CD4-positive, alpha-beta memory T cell (primary cell): Measurements from ENCODE around the gene CLCNKA. TPM values are rescaled to one million over a fixed set of nuclear protein-coding genes. Genes with fewer than 3 reads are reported as not detected.
"Not testable (repeated sequence)": the region's sequence is repeated elsewhere in the genome, so short reads cannot be mapped to it uniquely, and the experiment has no call there.

Source experiments
- CTCF ChIA-PET: fragments of 350-600 bp; sonication (Branson Sonifier 250); formaldehyde crosslinking; loops from one replicate; lab custom pipeline; 2021; ENCODE audit warnings: inconsistent platforms; ENCODE audit not compliant: partially characterized antibody; lab: Charles Lee
- POLR2A ChIA-PET: fragments of 350-600 bp; sonication (Branson Sonifier 250); formaldehyde crosslinking; loops from one replicate; lab custom pipeline; 2021; ENCODE audit not compliant: partially characterized antibody; lab: Charles Lee
- DNase-seq, 5 donors: peaks; one replicate each; pipeline versions ENCODE4 v3.0.0 to v3.0.0-alpha.2; 2020 to 2022; ENCODE audit warnings: mixed read lengths in 1 of 5
- H3K27ac ChIP-seq: one replicate; pipeline ENCODE4 v1.7.0; 2013; ENCODE audit warnings: low read depth, low read length
- H3K27me3 ChIP-seq: 2 replicates; pipeline ENCODE4 v1.7.0; 2013; ENCODE audit warnings: mild to moderate bottlenecking, low read length, moderate library complexity; ENCODE audit not compliant: insufficient read depth
- H3K36me3 ChIP-seq: 2 replicates; pipeline ENCODE4 v1.7.0; 2013; ENCODE audit warnings: mild to moderate bottlenecking, low read length, moderate library complexity; ENCODE audit not compliant: insufficient read depth
- H3K4me1 ChIP-seq: 2 replicates; pipeline ENCODE4 v1.7.0; 2013; ENCODE audit warnings: mild to moderate bottlenecking, low read length, moderate library complexity; ENCODE audit not compliant: insufficient read depth
- H3K4me3 ChIP-seq, 2 donors: one replicate each; pipeline ENCODE4 v1.7.0; 2013; ENCODE audit warnings: low read length in 2 of 2, mild to moderate bottlenecking in 1 of 2
- H3K9me3 ChIP-seq, 2 donors: one replicate each; pipeline ENCODE4 v1.7.0; 2013; ENCODE audit warnings: low read length in 2 of 2, control low read depth in 1 of 2; ENCODE audit not compliant: control insufficient read depth in 1 of 2
- H3K27ac Mint-ChIP-seq, 7 donors: one replicate each; pipeline ENCODE4 v1.8.0; 2020 to 2021; ENCODE audit warnings: mixed read lengths in 7 of 7, mild to moderate bottlenecking in 6 of 7, inconsistent platforms in 3 of 7, moderate library complexity in 3 of 7
- H3K27me3 Mint-ChIP-seq, 2 donors: one replicate each; pipeline ENCODE4 v1.8.0; 2020 to 2021; ENCODE audit warnings: mixed read lengths in 2 of 2
- H3K36me3 Mint-ChIP-seq, 2 donors: one replicate each; pipeline ENCODE4 v1.8.0; 2020 to 2021; ENCODE audit warnings: mixed read lengths in 2 of 2, inconsistent platforms in 1 of 2, mild to moderate bottlenecking in 1 of 2
- H3K4me1 Mint-ChIP-seq, 4 donors: one replicate each; pipeline ENCODE4 v1.8.0; 2020 to 2021; ENCODE audit warnings: mixed read lengths in 4 of 4, mild to moderate bottlenecking in 1 of 4
- H3K4me3 Mint-ChIP-seq, 8 donors: one replicate each; pipeline ENCODE4 v1.8.0; 2020 to 2021; ENCODE audit warnings: mixed read lengths in 8 of 8, mild to moderate bottlenecking in 7 of 8, moderate library complexity in 6 of 8, inconsistent platforms in 3 of 8
- H3K9me3 Mint-ChIP-seq, 8 donors: one replicate each; pipeline ENCODE4 v1.8.0; 2020 to 2021; ENCODE audit warnings: mixed read lengths in 8 of 8, mild to moderate bottlenecking in 5 of 8, inconsistent platforms in 3 of 8, moderate library complexity in 1 of 8
- intact Hi-C: fragments of 100-400 bp; cut with micrococcal nuclease; formaldehyde crosslinking; loops from one replicate; pipeline ENCODE4 v1.15.1; 2023
- polyA plus RNA-seq, 2 donors: library from polyadenylated mRNA; unstranded; fragments of 300-500 nt; fragmentation: Illumina TruSeq; gene quantifications; one replicate each; pipeline ENCODE4 v1.2.3, GENCODE V29; 2021
- total RNA-seq, 2 experiments: library from RNA; stranded (reverse); gene quantifications; one replicate each; pipeline ENCODE4 v1.2.3, GENCODE V29; 2021

CLCNKA gene
- total and polyA plus RNA-seq, 4 experiments from 2014 or later = not detected

DNA sequence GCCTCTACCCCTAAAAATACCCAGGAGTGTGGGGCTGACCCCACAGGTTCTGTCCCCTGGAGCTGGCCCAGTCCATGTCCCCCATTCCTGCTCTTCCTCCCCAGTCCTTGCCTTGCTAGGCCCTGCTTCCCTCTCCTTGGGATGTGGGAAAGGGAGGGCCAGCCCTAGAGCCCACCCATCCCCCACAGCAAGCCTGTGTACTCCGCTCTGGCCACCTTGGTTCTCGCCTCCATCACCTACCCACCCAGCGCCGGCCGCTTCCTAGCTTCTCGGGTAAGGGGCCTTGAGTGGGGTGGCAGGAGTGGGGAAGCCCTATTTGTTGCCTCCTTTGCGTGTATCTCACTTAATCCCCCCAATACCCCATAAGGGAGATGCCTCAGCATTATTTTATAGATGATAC lies 28.5 kb downstream of the CLCNKA start:
- intact Hi-C loops = loop anchor here (1.0 kb wide), 1 partner anchor 9 kb away; no protein-coding TSS in a partner anchor
- ChIA-PET POLR2A (no interaction called here), CTCF (interaction anchor here (0.6 to 0.8 kb wide), 2 partner anchors 28 to 240 kb away, joined by 3 to 4 read pairs; no protein-coding TSS in a partner anchor)
- H3K4me3 ChIP-seq = no peak overlapping the region
- no peaks in the 10 kb centered on the region for H3K9me3 ChIP-seq
- peaks cover 11 to 20% of the 10 kb centered on the region in 2 donors for H3K27me3 Mint-ChIP-seq
- no peak overlapping the region for H3K27ac ChIP-seq
- no peak overlapping the region for H3K27ac Mint-ChIP-seq
- H3K27me3 ChIP-seq = no peaks in the 10 kb centered on the region
- no peaks in the 10 kb centered on the region for H3K9me3 Mint-ChIP-seq
- H3K4me1 ChIP-seq = peaks cover 5% of the 10 kb centered on the region
- no peaks in the 10 kb centered on the region for H3K36me3 ChIP-seq
- no peak for DNase-seq
- no peaks in the 10 kb centered on the region for H3K36me3 Mint-ChIP-seq
- H3K4me1 Mint-ChIP-seq = peaks cover 0 to 5% (median 1%) of the 10 kb centered on the region in 4 donors
- H3K4me3 Mint-ChIP-seq = no peak overlapping the region

DNA sequence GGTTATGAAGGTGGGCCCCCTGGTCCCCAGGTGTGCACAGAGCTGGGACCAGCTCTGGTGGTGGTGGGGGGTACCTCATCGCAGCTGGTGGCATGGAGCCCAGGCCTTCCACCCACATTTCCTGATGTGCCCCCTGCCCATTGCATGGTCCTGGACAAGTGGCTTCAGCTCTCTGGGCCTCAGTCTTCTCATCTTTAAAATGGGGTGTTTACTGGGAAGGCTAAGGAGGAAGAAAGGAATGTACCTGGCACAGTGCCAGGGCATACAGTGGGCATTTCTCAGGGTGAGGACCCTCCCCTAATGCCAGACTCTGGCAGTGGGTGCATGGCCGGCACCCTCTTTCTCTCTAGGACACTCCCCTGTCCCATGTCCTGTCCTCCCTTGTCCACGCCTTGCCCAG lies 29.2 kb downstream of the CLCNKA start:
- H3K9me3 ChIP-seq = no peaks in the 10 kb centered on the region
- H3K27ac Mint-ChIP-seq = no peak overlapping the region
- intact Hi-C loops = no loop called here
- H3K36me3 Mint-ChIP-seq = no peaks in the 10 kb centered on the region
- H3K4me1 Mint-ChIP-seq = peaks cover 3 to 8% (median 4%) of the 10 kb centered on the region in 4 donors
- H3K9me3 Mint-ChIP-seq = no peaks in the 10 kb centered on the region
- peaks cover 11 to 17% of the 10 kb centered on the region in 2 donors for H3K27me3 Mint-ChIP-seq
- ChIA-PET CTCF (no interaction called here), POLR2A (no interaction called here)
- H3K4me3 ChIP-seq = no peak overlapping the region
- peak in 1 of 5 donors; percentile 5 for DNase-seq
- no peak overlapping the region for H3K27ac ChIP-seq
- H3K36me3 ChIP-seq = no peaks in the 10 kb centered on the region
- peaks cover 9% of the 10 kb centered on the region for H3K4me1 ChIP-seq
- H3K4me3 Mint-ChIP-seq = no peak overlapping the region
- H3K27me3 ChIP-seq = no peaks in the 10 kb centered on the region

DNA sequence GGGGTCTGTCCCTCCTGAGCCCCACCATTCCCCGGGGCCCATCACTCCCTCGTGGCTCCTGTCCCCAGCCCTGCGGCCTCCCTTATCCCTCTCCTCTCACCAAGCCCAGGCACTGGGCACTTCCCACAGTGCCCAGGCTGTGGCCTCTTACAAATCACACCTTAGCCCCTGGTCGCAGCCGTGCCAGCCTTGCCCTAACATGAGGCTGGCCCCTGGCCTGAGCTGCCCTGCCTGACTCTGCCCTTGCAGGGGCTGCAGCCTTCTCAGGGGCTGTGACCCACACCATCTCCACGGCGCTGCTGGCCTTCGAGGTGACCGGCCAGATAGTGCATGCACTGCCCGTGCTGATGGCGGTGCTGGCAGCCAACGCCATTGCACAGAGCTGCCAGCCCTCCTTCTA lies 30.1 kb downstream of the CLCNKA start:
- H3K4me3 Mint-ChIP-seq, H3K27ac ChIP-seq, CTCF ChIA-PET, H3K36me3 Mint-ChIP-seq, POLR2A ChIA-PET, DNase-seq, H3K9me3 Mint-ChIP-seq, H3K4me3 ChIP-seq, H3K36me3 ChIP-seq, intact Hi-C loops, H3K27me3 ChIP-seq, H3K27ac Mint-ChIP-seq, H3K4me1 ChIP-seq, H3K9me3 ChIP-seq: not testable (repeated sequence)
- Mint-ChIP-seq H3K27me3 (peaks cover 11 to 19% of the 10 kb centered on the region in 2 donors), H3K4me1 (peaks cover 5 to 11% (median 7%) of the 10 kb centered on the region in 4 donors)

DNA sequence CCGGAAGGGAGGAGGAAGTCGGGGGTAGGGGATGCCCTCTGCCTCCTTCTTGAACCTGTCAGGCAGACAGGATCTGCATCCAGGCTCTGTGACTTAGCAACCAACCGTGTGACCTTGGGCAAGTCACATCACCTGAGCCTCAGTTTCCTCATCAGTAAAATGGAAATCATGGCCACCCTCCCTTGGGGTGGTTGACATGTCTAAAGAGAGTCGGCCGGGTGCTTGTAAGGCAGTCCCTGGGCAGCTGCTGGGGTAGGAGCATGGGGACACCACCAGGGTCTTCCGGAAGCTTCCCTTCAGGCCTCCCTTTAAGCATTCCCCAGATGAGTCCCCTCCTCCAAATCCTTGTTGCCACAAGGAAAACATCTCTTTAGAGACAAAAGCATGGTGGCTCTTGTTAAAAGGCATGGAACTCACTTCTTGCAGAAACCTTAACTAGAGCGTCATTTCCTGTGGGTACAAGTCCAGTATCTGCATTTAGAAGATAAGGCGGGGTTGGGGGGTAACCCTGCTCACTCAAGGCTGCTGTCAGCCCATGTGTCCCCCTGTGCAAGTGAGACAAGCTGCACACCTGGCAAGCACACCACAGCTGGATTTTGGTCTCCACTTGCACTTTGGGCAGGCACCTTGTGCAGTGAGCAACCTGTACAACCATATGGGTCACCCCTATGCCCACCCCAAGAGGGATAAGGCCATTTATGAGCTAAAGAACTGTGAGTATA lies 32.1 kb downstream of the CLCNKA start:
- H3K36me3 ChIP-seq = no peaks in the 10 kb centered on the region
- Mint-ChIP-seq H3K36me3 (no peaks in the 10 kb centered on the region), H3K9me3 (no peaks in the 10 kb centered on the region), H3K27ac (no peak overlapping the region), H3K4me3 (no peak overlapping the region), H3K4me1 (peaks cover 4 to 7% (median 6%) of the 10 kb centered on the region in 4 donors), H3K27me3 (peaks cover 9 to 13% of the 10 kb centered on the region in 2 donors)
- H3K4me3 ChIP-seq = no peak overlapping the region
- peaks cover 4% of the 10 kb centered on the region for H3K4me1 ChIP-seq
- no peak overlapping the region for H3K27ac ChIP-seq
- H3K27me3 ChIP-seq = no peaks in the 10 kb centered on the region
- CTCF ChIA-PET = interaction anchor here (0.7 to 2.7 kb wide), 9 partner anchors 11 to 262 kb away, joined by 3 to 11 read pairs (median 4); partner anchors contain the start of genes CLCNKB, FAM131C and UQCRHL
- POLR2A ChIA-PET = interaction anchor here (1.0 kb wide), 1 partner anchor 262 kb away, joined by 3 read pairs; no protein-coding TSS in a partner anchor
- intact Hi-C loops = no loop called here
- DNase-seq = no peak
- H3K9me3 ChIP-seq = no peaks in the 10 kb centered on the region

DNA sequence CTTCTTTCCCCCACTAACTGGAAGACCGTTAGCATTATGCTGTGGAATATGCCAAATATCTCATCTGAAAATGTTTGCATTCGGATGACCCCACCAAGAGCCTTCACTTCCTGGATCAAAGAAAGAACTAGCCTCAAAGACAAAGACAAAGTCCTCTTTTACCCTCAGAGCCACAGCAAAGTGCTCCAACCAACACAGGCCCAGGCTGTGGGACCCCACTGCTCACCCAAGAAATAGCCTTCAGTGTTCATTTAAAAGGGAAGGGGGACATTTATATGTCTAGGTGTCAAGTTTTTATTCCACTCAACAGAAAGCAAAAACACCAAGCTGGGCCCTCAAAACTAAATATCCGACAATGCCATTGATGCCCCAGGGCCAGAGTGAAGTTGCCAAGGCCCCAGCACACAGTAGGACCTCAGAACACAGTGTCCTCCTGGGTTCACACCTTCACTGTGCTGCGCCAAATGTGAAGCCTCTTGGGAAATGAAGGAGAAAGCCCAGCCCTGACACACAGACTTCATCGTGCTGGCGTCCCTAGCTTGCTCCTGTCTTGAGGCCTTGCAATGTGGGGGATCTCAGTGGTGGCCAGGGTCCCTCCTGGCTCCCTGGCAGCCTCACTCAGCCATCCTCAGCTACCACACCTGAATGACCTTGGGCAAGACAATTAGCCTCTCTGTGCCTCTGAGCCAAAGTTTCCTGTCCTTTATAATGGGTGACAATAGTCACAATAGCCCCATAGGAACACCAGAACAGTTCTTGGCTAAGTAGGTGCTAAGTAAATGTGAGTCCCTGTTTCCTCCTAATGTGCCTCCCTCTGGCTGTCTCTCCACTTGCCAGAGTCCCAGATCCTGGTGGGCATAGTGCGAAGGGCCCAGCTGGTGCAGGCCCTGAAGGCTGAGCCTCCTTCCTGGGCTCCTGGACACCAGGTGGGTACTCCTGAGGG lies 33.0 kb downstream of the CLCNKA start:
- Histone ChIP-seq H3K4me1 (peaks cover 3% of the 10 kb centered on the region), H3K27me3 (no peaks in the 10 kb centered on the region), H3K27ac (no peak overlapping the region), H3K9me3 (no peaks in the 10 kb centered on the region), H3K4me3 (no peak overlapping the region), H3K36me3 (no peaks in the 10 kb centered on the region)
- H3K27ac Mint-ChIP-seq = no peak overlapping the region
- ChIA-PET CTCF (interaction anchor here (0.7 to 2.7 kb wide), 17 partner anchors 12 to 268 kb away, joined by 3 to 16 read pairs (median 4); partner anchors contain the start of genes CLCNKB, FAM131C and UQCRHL), POLR2A (no interaction called here)
- peaks cover 5 to 9% of the 10 kb centered on the region in 2 donors for H3K27me3 Mint-ChIP-seq
- intact Hi-C loops = loop anchor here (5.0 kb wide), 1 partner anchor 458 kb away; no protein-coding TSS in a partner anchor
- no peaks in the 10 kb centered on the region for H3K9me3 Mint-ChIP-seq
- no peak for DNase-seq
- H3K4me3 Mint-ChIP-seq = no peak overlapping the region
- H3K4me1 Mint-ChIP-seq = peaks cover 4 to 7% (median 6%) of the 10 kb centered on the region in 4 donors
- no peaks in the 10 kb centered on the region for H3K36me3 Mint-ChIP-seq

DNA sequence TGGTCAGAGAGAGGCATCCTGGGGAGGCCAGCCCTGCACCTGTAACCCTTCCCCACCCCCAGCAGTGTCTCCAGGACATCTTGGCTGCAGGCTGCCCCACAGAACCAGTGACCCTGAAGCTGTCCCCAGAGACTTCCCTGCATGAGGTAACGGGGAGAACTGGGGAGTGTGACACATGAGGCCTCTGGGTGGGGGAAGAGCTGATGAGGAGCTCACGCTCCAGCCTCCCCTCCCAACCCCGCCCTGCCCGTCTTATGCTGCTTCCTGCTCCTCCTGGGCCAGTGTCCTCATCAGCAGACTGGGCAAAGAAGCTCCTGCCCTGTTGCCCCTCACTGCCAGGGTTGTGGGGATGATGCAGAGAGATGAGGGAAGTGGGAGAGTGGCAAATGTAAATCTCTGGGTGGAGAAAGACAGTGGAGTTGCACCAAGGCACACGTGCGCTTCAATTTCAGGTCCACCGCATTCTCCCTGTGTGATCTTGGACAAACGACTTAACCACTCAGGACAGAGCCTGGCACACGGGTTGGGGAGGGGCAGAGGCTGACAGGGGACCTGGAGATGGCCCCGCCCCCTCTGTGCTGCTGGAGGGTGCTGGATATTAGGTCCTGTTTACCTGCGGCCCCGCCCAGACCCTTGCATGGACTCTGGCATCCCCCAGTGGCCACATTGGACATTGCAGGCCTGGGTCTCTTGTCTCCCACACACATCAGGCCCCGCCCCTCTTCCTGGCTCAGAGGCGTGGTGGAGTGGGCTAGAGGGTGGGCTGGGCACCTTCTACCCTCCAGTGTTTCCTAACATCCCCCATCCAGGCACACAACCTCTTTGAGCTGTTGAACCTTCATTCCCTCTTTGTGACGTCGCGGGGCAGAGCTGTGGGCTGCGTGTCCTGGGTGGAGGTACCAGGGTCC lies 34.0 kb downstream of the CLCNKA start:
- Mint-ChIP-seq H3K4me3 (peak overlapping the region in 2 of 8 donors; percentile 11 to 43), H3K4me1 (peaks cover 4 to 7% (median 6%) of the 10 kb centered on the region in 4 donors), H3K9me3 (no peaks in the 10 kb centered on the region), H3K36me3 (no peaks in the 10 kb centered on the region), H3K27me3 (peaks cover 2 to 5% of the 10 kb centered on the region in 2 donors), H3K27ac (peak overlapping the region in 2 of 7 donors; percentile 52 to 57)
- no peak overlapping the region for H3K27ac ChIP-seq
- H3K36me3 ChIP-seq = no peaks in the 10 kb centered on the region
- ChIA-PET POLR2A (no interaction called here), CTCF (interaction anchor here (0.6 to 2.7 kb wide), 17 partner anchors 17 to 390 kb away, joined by 3 to 16 read pairs (median 4); partner anchors contain the start of genes FAM131C and UQCRHL)
- H3K9me3 ChIP-seq = no peaks in the 10 kb centered on the region
- intact Hi-C loops = loop anchor here (1.0 to 5.0 kb wide), 3 partner anchors 47 to 459 kb away; no protein-coding TSS in a partner anchor
- DNase-seq = peak; percentile 69 to 85 (median 78)
- no peak overlapping the region for H3K4me3 ChIP-seq
- no peaks in the 10 kb centered on the region for H3K27me3 ChIP-seq
- peaks cover 3% of the 10 kb centered on the region for H3K4me1 ChIP-seq
